Measurements from ENCODE around the gene IL6. TPM values are rescaled to one million over a fixed set of nuclear protein-coding genes. Genes with fewer than 3 reads are reported as not detected.

The IL6 gene
- total RNA-seq, 3 donors from 2014 or later (not counting 1 experiment from before 2014, with no cell fraction given) = 1.3 to 2.3 (median 1.7) TPM

GRCh38 chr7:22720791-22721786, 5.9 kb upstream of the IL6 start:
- 91% methylated on average over 3 of the region's 3 CpGs for WGBS (ENCODE audit: insufficient coverage)
- Histone ChIP-seq H3K9me3 (ENCODE audit: control insufficient read depth, insufficient read depth, low read length) (no peaks in the 10 kb centered on the region), H3K4me3 (ENCODE audit: low read length) (no peak overlapping the region), H3K4me1 (ENCODE audit: control insufficient read depth, insufficient read depth, low read length) (peaks cover 6% of the 10 kb centered on the region), H3K27me3 (ENCODE audit: control insufficient read depth, insufficient read depth, low read length) (no peaks in the 10 kb centered on the region), H3K36me3 (ENCODE audit: control insufficient read depth, insufficient read depth, low read length) (no peaks in the 10 kb centered on the region), H3K27ac (ENCODE audit: low read length) (no peak overlapping the region)
- H3K27me3 Mint-ChIP-seq (ENCODE audit: low read depth in 2 of 2) = peaks cover 13 to 33% of the 10 kb centered on the region in 2 donors
- no peaks in the 10 kb centered on the region for H3K36me3 Mint-ChIP-seq
- no peak for DNase-seq
- intact Hi-C loops (cut with micrococcal nuclease) = no loop called here
- H3K27ac Mint-ChIP-seq = no peak overlapping the region
- no peak overlapping the region for H3K4me3 Mint-ChIP-seq
- no peak for ATAC-seq
- H3K4me1 Mint-ChIP-seq = peaks cover 0 to 12% of the 10 kb centered on the region in 2 donors
- no peak for TF ChIP-seq CTCF (IDR thresholded peaks at IDR 0.05)
- H3K9me3 Mint-ChIP-seq = no peaks in the 10 kb centered on the region

DNA sequence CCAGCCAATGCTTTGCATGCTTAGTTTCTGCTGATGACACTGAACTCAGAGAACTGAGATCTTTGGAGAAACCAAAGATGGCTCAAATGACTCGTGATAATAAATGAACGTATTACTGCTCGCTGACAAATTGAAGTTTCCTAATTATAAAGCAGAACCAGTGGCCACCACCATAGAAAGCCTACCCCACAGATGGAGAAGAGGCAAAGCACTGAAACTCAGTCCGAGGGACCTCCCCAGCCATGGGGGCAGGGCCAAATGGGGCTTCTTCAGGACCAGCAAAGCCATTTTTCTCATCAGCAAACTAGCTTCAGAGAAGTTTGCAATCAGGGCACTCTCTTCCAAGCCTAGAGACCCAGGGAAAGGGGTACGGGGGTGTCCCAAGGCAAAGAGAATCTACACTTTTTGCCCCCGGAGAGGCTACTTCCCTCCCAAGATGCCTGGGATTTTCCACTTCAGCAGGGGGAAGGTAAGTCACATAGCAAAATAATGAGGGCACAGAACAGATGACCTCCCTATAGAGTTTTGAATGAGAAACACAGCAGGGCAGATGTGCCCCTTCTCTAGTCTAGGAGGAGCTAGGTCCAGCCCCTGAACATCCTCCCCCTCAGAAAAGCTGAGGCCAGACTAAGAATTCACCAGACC, 4.3 kb upstream of the IL6 start:
- Mint-ChIP-seq H3K27ac (no peak overlapping the region), H3K27me3 (ENCODE audit: low read depth in 2 of 2) (peaks cover 20 to 37% of the 10 kb centered on the region in 2 donors), H3K9me3 (no peaks in the 10 kb centered on the region), H3K4me3 (no peak overlapping the region), H3K36me3 (no peaks in the 10 kb centered on the region), H3K4me1 (peaks cover 0 to 25% of the 10 kb centered on the region in 2 donors)
- Histone ChIP-seq H3K4me3 (ENCODE audit: low read length) (no peak overlapping the region), H3K27me3 (ENCODE audit: control insufficient read depth, insufficient read depth, low read length) (peaks cover 2% of the 10 kb centered on the region), H3K9me3 (ENCODE audit: control insufficient read depth, insufficient read depth, low read length) (no peaks in the 10 kb centered on the region), H3K4me1 (ENCODE audit: control insufficient read depth, insufficient read depth, low read length) (peaks cover 6% of the 10 kb centered on the region), H3K36me3 (ENCODE audit: control insufficient read depth, insufficient read depth, low read length) (no peaks in the 10 kb centered on the region), H3K27ac (ENCODE audit: low read length) (peak overlapping the region; percentile 40)
- intact Hi-C loops (cut with micrococcal nuclease) = no loop called here
- no peak for DNase-seq
- ATAC-seq = no peak
- no peak for TF ChIP-seq CTCF (IDR thresholded peaks at IDR 0.05)
- WGBS (ENCODE audit: insufficient coverage) = 79% methylated on average over 6 of the region's 6 CpGs

- Mint-ChIP-seq H3K27ac (no peak overlapping the region), H3K4me3 (no peak overlapping the region)
Measured at GRCh38 chr7:22723181-22723601, 3.8 kb upstream of the IL6 start.

More at GRCh38 chr7:22723181-22723601, 3.8 kb upstream of the IL6 start:
- Histone ChIP-seq H3K27ac (ENCODE audit: low read length) (peak overlapping the region; percentile 40), H3K9me3 (ENCODE audit: control insufficient read depth, insufficient read depth, low read length) (no peaks in the 10 kb centered on the region), H3K4me3 (ENCODE audit: low read length) (no peak overlapping the region), H3K36me3 (ENCODE audit: control insufficient read depth, insufficient read depth, low read length) (no peaks in the 10 kb centered on the region), H3K27me3 (ENCODE audit: control insufficient read depth, insufficient read depth, low read length) (peaks cover 2% of the 10 kb centered on the region), H3K4me1 (ENCODE audit: control insufficient read depth, insufficient read depth, low read length) (peaks cover 6% of the 10 kb centered on the region)
- DNase-seq (no peak), ATAC-seq (no peak)
- no peaks in the 10 kb centered on the region for H3K9me3 Mint-ChIP-seq
- 9% methylated on average over 2 of the region's 2 CpGs for WGBS (ENCODE audit: insufficient coverage)
- no peaks in the 10 kb centered on the region for H3K36me3 Mint-ChIP-seq
- intact Hi-C loops (cut with micrococcal nuclease) = no loop called here
- TF ChIP-seq CTCF (IDR thresholded peaks at IDR 0.05) = no peak
- peaks cover 20 to 37% of the 10 kb centered on the region in 2 donors for H3K27me3 Mint-ChIP-seq (ENCODE audit: low read depth in 2 of 2)
- H3K4me1 Mint-ChIP-seq = peaks cover 0 to 25% of the 10 kb centered on the region in 2 donors
